Measurements from ENCODE around the gene TCP11L1. TPM values are rescaled to one million over a fixed set of nuclear protein-coding genes. Genes with fewer than 3 reads are reported as not detected.
A peak's percentile ranks its signal among the peaks of the same experiment; 100 is the strongest.

The TCP11L1 gene
- total and polyA plus RNA-seq, 7 donors: 4.2 to 70.3 (median 38.7) TPM

DNA sequence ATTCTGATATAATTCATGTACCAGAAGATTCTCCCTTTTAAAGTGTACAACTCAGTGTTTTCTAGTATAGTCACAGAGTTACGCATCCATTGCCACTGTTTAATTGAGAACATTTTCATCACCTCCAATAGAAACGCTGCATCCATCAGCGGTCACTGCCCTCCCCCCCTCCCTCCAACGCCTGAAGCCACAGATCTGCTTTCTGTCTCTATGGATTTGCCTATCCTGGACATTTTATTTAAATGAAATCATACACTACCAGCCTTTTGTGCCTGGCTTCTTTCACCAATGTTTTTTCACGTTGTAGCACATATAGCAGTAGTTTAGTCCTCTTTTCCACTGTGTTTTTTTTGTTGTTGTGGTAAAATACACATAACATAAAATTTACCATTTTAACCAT lies 22.8 kb downstream of the TCP11L1 start:
- Histone ChIP-seq H3K4me3 (no peak overlapping the region), H3K9me3 (no peaks in the 10 kb centered on the region), H3K4me1 (peaks cover 0 to 69% (median 53%) of the 10 kb centered on the region in 4 donors), H3K27me3 (no peaks in the 10 kb centered on the region), H3K36me3 (peaks cover under 1 to 53% (median 24%) of the 10 kb centered on the region in 4 donors), H3K27ac (peak overlapping the region in 3 of 4 donors; percentile 81 to 87 (median 82))
- intact Hi-C loops (cut with DNase I): loop anchor here (1.0 to 10.0 kb wide), 3 partner anchors 47 to 477 kb away; partner anchors contain the start of genes DEPDC7, EIF3M and QSER1
- DNase-seq: no peak
- TF ChIP-seq POLR2A (IDR thresholded peaks at IDR 0.05) (no peak), POLR2AphosphoS5 (IDR thresholded peaks at IDR 0.05) (peak in 3 of 4 donors; percentile 75 to 79 (median 78)), EP300 (IDR thresholded peaks at IDR 0.05) (peak in 2 of 4 donors; percentile 34 to 56)
- TF ChIP-seq, protein P1, sequence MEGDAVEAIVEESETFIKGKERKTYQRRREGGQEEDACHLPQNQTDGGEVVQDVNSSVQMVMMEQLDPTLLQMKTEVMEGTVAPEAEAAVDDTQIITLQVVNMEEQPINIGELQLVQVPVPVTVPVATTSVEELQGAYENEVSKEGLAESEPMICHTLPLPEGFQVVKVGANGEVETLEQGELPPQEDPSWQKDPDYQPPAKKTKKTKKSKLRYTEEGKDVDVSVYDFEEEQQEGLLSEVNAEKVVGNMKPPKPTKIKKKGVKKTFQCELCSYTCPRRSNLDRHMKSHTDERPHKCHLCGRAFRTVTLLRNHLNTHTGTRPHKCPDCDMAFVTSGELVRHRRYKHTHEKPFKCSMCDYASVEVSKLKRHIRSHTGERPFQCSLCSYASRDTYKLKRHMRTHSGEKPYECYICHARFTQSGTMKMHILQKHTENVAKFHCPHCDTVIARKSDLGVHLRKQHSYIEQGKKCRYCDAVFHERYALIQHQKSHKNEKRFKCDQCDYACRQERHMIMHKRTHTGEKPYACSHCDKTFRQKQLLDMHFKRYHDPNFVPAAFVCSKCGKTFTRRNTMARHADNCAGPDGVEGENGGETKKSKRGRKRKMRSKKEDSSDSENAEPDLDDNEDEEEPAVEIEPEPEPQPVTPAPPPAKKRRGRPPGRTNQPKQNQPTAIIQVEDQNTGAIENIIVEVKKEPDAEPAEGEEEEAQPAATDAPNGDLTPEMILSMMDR (IDR thresholded peaks at IDR 0.05): no peak
- WGBS, 2 donors: 82 to 84% methylated on average over 5 of the region's 5 CpGs

DNA sequence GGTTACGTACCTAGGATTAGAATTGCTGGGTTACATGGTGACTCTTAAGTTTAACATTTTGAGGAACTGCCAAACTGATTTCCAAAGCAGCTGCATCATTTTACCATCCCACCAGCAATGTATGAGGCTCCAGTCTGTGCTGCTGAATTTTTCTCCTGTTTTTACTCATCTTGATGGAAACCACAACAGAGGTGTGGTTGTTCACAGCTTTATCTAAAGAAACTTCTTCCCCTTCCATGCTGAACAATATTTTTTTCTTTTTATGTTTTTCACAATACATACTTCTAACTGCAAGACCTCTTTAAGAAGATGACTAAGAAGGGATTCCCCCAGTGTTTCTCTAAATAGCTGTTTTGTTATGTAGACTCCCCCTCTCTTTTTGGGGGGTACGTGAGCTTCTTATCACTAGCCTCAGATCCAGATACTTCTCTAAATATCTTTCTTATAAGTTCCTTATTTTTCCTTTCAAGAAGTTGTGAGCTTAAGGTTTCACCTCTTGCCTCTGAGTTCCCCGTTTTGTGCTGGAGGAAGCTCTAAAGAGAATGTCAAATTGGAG lies 24.0 kb downstream of the TCP11L1 start:
- Histone ChIP-seq H3K36me3 (peaks cover 6 to 51% (median 24%) of the 10 kb centered on the region in 4 donors), H3K27ac (peak overlapping the region in 3 of 4 donors; percentile 81 to 87 (median 82)), H3K9me3 (no peaks in the 10 kb centered on the region), H3K4me3 (no peak overlapping the region), H3K4me1 (peaks cover 0 to 64% (median 53%) of the 10 kb centered on the region in 4 donors), H3K27me3 (no peaks in the 10 kb centered on the region)
- intact Hi-C loops (cut with DNase I): loop anchor here (5.0 to 10.0 kb wide), 2 partner anchors 171 to 479 kb away; partner anchors contain the start of genes EIF3M and QSER1
- no peak for DNase-seq
- TF ChIP-seq POLR2AphosphoS5 (IDR thresholded peaks at IDR 0.05): no peak
- no peak for TF ChIP-seq POLR2A (IDR thresholded peaks at IDR 0.05)
- TF ChIP-seq, protein P1 (IDR thresholded peaks at IDR 0.05): no peak
- no peak for TF ChIP-seq EP300 (IDR thresholded peaks at IDR 0.05)
- WGBS, 2 donors: 56 to 82% methylated on average over 3 of the region's 3 CpGs

DNA sequence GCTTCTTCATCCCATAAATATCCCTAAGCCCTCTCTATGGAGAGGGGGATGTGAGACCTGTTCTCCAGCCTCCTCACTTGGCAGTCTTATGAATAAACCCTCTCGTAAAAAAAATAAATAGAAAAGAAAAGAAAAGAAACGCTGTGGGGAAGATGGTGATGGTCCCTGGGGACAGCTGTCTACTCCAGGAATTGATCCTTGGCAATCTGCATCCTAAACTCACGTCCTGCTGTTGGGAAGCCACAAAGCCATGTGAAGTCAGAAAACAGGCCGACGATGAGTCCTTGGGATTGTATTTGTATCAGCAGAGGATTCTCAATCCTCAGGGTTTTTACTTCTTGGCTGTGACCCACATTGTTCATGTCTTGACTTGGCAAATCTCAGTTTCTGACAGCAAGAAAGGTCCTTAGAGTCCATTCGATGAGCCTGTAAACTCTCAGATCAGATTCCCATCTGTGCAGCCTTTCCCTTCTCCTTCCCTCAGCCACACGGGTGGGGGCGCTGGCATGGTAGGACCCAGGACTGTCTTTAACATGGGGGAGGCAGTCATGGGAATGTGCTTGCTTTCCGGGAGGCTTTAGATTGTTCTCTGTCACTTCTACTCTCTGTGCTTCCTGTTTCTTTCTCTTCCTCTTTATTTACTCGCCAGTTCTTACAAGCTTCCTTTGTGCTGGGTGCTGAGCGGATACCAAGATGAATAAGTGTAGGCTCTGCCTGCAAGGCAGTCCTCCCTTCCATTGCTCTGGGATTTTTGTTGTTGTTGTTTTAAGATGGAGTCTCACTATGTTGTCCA lies 24.9 kb downstream of the TCP11L1 start:
- H3K4me3 ChIP-seq: no peak overlapping the region
- peaks cover 12 to 52% (median 24%) of the 10 kb centered on the region in 4 donors for H3K36me3 ChIP-seq
- DNase-seq: no peak
- TF ChIP-seq EP300 (IDR thresholded peaks at IDR 0.05): no peak
- peak in 1 of 4 donors; percentile 4 for TF ChIP-seq POLR2AphosphoS5 (IDR thresholded peaks at IDR 0.05)
- WGBS, 2 donors: 61 to 71% methylated on average over 11 of the region's 11 CpGs
- H3K4me1 ChIP-seq: peaks cover 0 to 63% (median 53%) of the 10 kb centered on the region in 4 donors
- H3K9me3 ChIP-seq: no peaks in the 10 kb centered on the region
- no peaks in the 10 kb centered on the region for H3K27me3 ChIP-seq
- peak overlapping the region; percentile 36 to 87 (median 82) for H3K27ac ChIP-seq
- intact Hi-C loops (cut with DNase I): loop anchor here (2.0 to 10.0 kb wide), 3 partner anchors 25 to 479 kb away; partner anchors contain the start of genes EIF3M, QSER1 and TCP11L1

DNA sequence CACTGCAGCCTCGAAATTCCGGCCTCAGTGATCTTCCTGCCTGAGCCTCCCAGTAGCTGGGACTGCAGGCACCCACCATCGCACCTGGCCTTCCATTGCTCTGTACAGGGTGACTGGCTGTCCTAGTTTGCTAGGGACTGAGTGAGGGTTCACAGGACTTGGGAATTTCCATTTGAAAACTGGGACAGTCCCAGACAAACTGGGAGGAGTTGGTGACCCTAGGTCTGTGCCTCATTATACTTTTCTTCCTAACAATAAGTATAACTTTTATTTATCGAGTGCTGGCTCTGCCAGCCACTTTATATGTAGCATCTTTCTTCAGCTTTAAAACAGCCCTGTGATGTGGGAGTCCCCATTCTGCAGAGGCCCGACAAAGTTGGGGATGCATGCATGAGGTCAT lies 25.5 kb downstream of the TCP11L1 start:
- Histone ChIP-seq H3K4me3 (no peak overlapping the region), H3K4me1 (peaks cover 0 to 59% (median 50%) of the 10 kb centered on the region in 4 donors), H3K27me3 (no peaks in the 10 kb centered on the region), H3K27ac (peak overlapping the region in 3 of 4 donors; percentile 81 to 87 (median 82)), H3K9me3 (no peaks in the 10 kb centered on the region), H3K36me3 (peaks cover 12 to 52% (median 28%) of the 10 kb centered on the region in 4 donors)
- intact Hi-C loops (cut with DNase I): loop anchor here (1.0 to 10.0 kb wide), 5 partner anchors 26 to 480 kb away; partner anchors contain the start of genes EIF3M, QSER1 and TCP11L1
- no peak for DNase-seq
- 92 to 93% methylated on average over 5 of the region's 5 CpGs for WGBS, 2 donors
- TF ChIP-seq POLR2AphosphoS5 (IDR thresholded peaks at IDR 0.05) (no peak), EP300 (IDR thresholded peaks at IDR 0.05) (no peak), POLR2A (IDR thresholded peaks at IDR 0.05) (no peak)
- TF ChIP-seq, protein P1 (IDR thresholded peaks at IDR 0.05): no peak

All from sigmoid colon (tissue), 7 donors.